K562 (cell line): ENCODE data around the gene IL4R. TPM values are rescaled to one million over a fixed set of nuclear protein-coding genes. Genes with fewer than 3 reads are reported as not detected.

Experiments used
- ATAC-seq: fragments of 200-7000 bp; cut with Tn5 transposase; 3 replicates; pipeline ENCODE4 v1.9.1; 2020; ENCODE audit warnings: moderate library complexity
- BruUV-seq: library from RNA; stranded (reverse); fragments of 400-500 nt; replicated peaks from 2 replicates; lab custom pipeline; 2021; lab: Mats Ljungman, UMichigan
- CTCF ChIA-PET: fragments of 300-600 bp; formaldehyde crosslinking; extraction: SDS; loops from one replicate; lab custom pipeline; 2021; ENCODE audit warnings: low intra/inter-chr PET ratio; lab: Yijun Ruan, JAX
- POLR2A ChIA-PET: fragments of 300-600, 350-650 bp; sonication (Branson Sonifier 250); formaldehyde crosslinking; extraction: SDS; loops from one replicate; lab custom pipeline; 2021; ENCODE audit warnings: antibody characterized with exemption, inconsistent platforms; lab: Yijun Ruan, JAX
- DNase-seq, 4 experiments: peaks; one replicate each; pipeline versions ENCODE4 v3.0.0 to v3.0.0-alpha.2; 2011 to 2018; ENCODE audit warnings: low spot score in 3 of 4, mixed read lengths in 3 of 4; ENCODE audit errors: extremely low read depth in 1 of 4
- FAIRE-seq: peaks from 2 replicates; lab custom pipeline; 2011; peaks lifted over from hg19 to GRCh38; lab: Jason Lieb, UNC
- H2AFZ ChIP-seq: 2 replicates; pipeline ENCODE4 v1.6.0; 2011; ENCODE audit warnings: low read depth, low read length, control low read depth, inconsistent platforms
- H3K27ac ChIP-seq: fragments of 200-600 bp; 3 replicates; pipeline ENCODE4 v1.8.0; 2011; ENCODE audit warnings: low read depth, mild to moderate bottlenecking, control low read depth, inconsistent platforms, low read length, moderate library complexity, mixed read lengths; ENCODE audit errors: extremely low read depth
- H3K27me3 ChIP-seq, 2 experiments: fragments of 300-600 bp in 1 of 2; 2 replicates in 1 of 2; 3 replicates in 1 of 2; pipeline versions ENCODE4 v1.6.0 to v1.8.0; 2011; ENCODE audit warnings: inconsistent platforms in 2 of 2, low read length in 2 of 2, mild to moderate bottlenecking in 1 of 2, mixed read lengths in 1 of 2, moderate library complexity in 1 of 2; ENCODE audit not compliant: control insufficient read depth in 2 of 2, insufficient read depth in 2 of 2
- H3K36me3 ChIP-seq: fragments of 300-600 bp; 3 replicates; pipeline ENCODE4 v1.8.0; 2011; ENCODE audit warnings: mild to moderate bottlenecking, low read length, inconsistent platforms; ENCODE audit not compliant: control insufficient read depth, insufficient read depth
- H3K4me1 ChIP-seq, 2 experiments: fragments of 200-600 bp in 1 of 2; replicated peaks in 1 of 2; 2 replicates in 1 of 2; 3 replicates in 1 of 2; pipeline versions ENCODE4 v1.5.1 to v1.8.0; 2011; ENCODE audit warnings: inconsistent platforms in 2 of 2, low read length in 2 of 2, mild to moderate bottlenecking in 1 of 2, mixed read lengths in 1 of 2, moderate library complexity in 1 of 2; ENCODE audit not compliant: control insufficient read depth in 2 of 2, insufficient read depth in 2 of 2
- H3K4me2 ChIP-seq: 2 replicates; pipeline ENCODE4 v1.6.1; 2011; ENCODE audit warnings: low read length, control low read depth, inconsistent platforms, mixed read lengths; ENCODE audit not compliant: insufficient read depth
- H3K4me3 ChIP-seq: fragments of 200-600 bp; sonication (generic), shearing (Covaris generic); 2 replicates; pipeline ENCODE4 v1.5.1; 2016; ENCODE audit warnings: control low read depth, inconsistent platforms
- H3K79me2 ChIP-seq: fragments of 200-600 bp; 3 replicates; pipeline ENCODE4 v1.8.0; 2011; ENCODE audit warnings: low read length, inconsistent platforms; ENCODE audit not compliant: control insufficient read depth, insufficient read depth
- H3K9ac ChIP-seq, 2 experiments: 2 replicates each; pipeline versions ENCODE4 v1.6.0 to v1.6.1; 2011; ENCODE audit warnings: low read depth in 2 of 2, low read length in 2 of 2, control low read depth in 1 of 2, inconsistent platforms in 1 of 2, mild to moderate bottlenecking in 1 of 2, mixed read lengths in 1 of 2; ENCODE audit not compliant: insufficient read depth in 1 of 2
- H3K9me1 ChIP-seq: one replicate; pipeline ENCODE4 v1.6.0; 2011; ENCODE audit warnings: inconsistent platforms, mild to moderate bottlenecking, low read length, moderate library complexity; ENCODE audit not compliant: control insufficient read depth, insufficient read depth
- H3K9me3 ChIP-seq: replicated peaks from 2 replicates; pipeline ENCODE4 v1.5.1; 2011; ENCODE audit warnings: low read depth, low read length, inconsistent platforms; ENCODE audit not compliant: control insufficient read depth, insufficient read depth
- H4K20me1 ChIP-seq: replicated peaks from 2 replicates; pipeline ENCODE4 v1.6.1; 2011; ENCODE audit warnings: low read length, inconsistent platforms, mixed read lengths; ENCODE audit not compliant: control insufficient read depth, insufficient read depth
- AFF4 ChIP-seq: sonication (generic); formaldehyde crosslinking; IDR thresholded peaks from 2 replicates; pipeline ENCODE4 v1.8.0; 2023; ENCODE audit warnings: mild to moderate bottlenecking, missing genetic modification reagents
- CBFA2T2 ChIP-seq: fragments of 450-650 bp; conservative IDR thresholded peaks from 2 replicates; pipeline ENCODE4 v1.6.1; 2017; ENCODE audit warnings: mild to moderate bottlenecking
- CBX8 ChIP-seq: fragments of 200-600 bp; sonication (generic); IDR thresholded peaks from 2 replicates; pipeline ENCODE4 v1.6.1; 2012; ENCODE audit warnings: borderline replicate concordance, mixed run types, low read depth, mild to moderate bottlenecking, moderate library complexity, mixed read lengths, low read length, control low read depth, inconsistent platforms; ENCODE audit not compliant: poor library complexity, severe bottlenecking; ENCODE audit errors: extremely low read depth
- DNMT1 ChIP-seq: fragments of 450-650 bp; IDR thresholded peaks from 2 replicates; pipeline ENCODE4 v1.6.1; 2016; ENCODE audit warnings: antibody characterized with exemption, mild to moderate bottlenecking
- ETV1 ChIP-seq: fragments of 450-650 bp; conservative IDR thresholded peaks from 2 replicates; pipeline ENCODE4 v1.6.1; 2016; ENCODE audit warnings: missing genetic modification characterization, control low read depth, low read depth, missing compliant biosample characterization
- EZH2 ChIP-seq: IDR thresholded peaks from 2 replicates; pipeline ENCODE4 v1.6.1; 2012; ENCODE audit warnings: low read depth, mild to moderate bottlenecking, inconsistent platforms, low read length, borderline replicate concordance
- HDAC1 ChIP-seq, 2 experiments: fragments of 450-650 bp; IDR thresholded peaks; 2 replicates each; pipeline ENCODE4 v1.6.1; 2016 to 2017; ENCODE audit warnings: inconsistent platforms in 1 of 2, mild to moderate bottlenecking in 1 of 2, moderate library complexity in 1 of 2
- KDM2B ChIP-seq: fragments of 250-450 bp; sonication (Bioruptor Pico); IDR thresholded peaks from 2 replicates; pipeline ENCODE4 v1.8.0; 2021; ENCODE audit warnings: mild to moderate bottlenecking, moderate library complexity
- MAFF ChIP-seq: IDR thresholded peaks from 2 replicates; pipeline ENCODE4 v1.6.1; 2012; ENCODE audit warnings: low read length, improper control_type of control experiment
- NFYB ChIP-seq: IDR thresholded peaks from 2 replicates; pipeline ENCODE4 v1.6.1; 2011; ENCODE audit warnings: mild to moderate bottlenecking, moderate library complexity; ENCODE audit not compliant: insufficient read length; ENCODE audit errors: extremely low read depth
- RBM34 ChIP-seq: fragments of 200-400 bp; formaldehyde crosslinking; IDR thresholded peaks from 2 replicates; pipeline ENCODE4 v1.6.1; 2018; ENCODE audit warnings: low read length, borderline replicate concordance; ENCODE audit not compliant: insufficient read depth
- SIN3A ChIP-seq, 2 experiments: fragments of 150-350 bp in 1 of 2; IDR thresholded peaks; 2 replicates each; pipeline ENCODE4 v1.6.1; 2011 to 2016; ENCODE audit warnings: borderline replicate concordance in 2 of 2, low read depth in 2 of 2, low read length in 2 of 2, mild to moderate bottlenecking in 2 of 2, moderate library complexity in 2 of 2; ENCODE audit not compliant: control insufficient read depth in 1 of 2
- SMAD4 ChIP-seq: fragments of 250-450 bp; sonication (Bioruptor Pico); conservative IDR thresholded peaks from 2 replicates; pipeline ENCODE4 v1.8.0; 2021; ENCODE audit warnings: inconsistent platforms, mild to moderate bottlenecking, moderate library complexity
- ZNF23 ChIP-seq: fragments of 250-450 bp; sonication (Bioruptor Pico); IDR thresholded peaks from 2 replicates; pipeline ENCODE4 v1.4.0; 2020; ENCODE audit warnings: mild to moderate bottlenecking
- WGBS: fragments of 100-300 bp; shearing (Covaris generic); methylation state at CpG from one replicate; pipeline ENCODE4 v1.1.6; 2016; ENCODE audit warnings: low coverage, mixed read lengths; ENCODE audit not compliant: insufficient coverage; ENCODE audit errors: missing lambda C conversion rate; 5-methylcytosine and 5-hydroxymethylcytosine counted together
- in situ Hi-C: fragments of 300-500 bp; cut with MboI; formaldehyde crosslinking; loops from 4 replicates; pipeline ENCODE4 v1.15.0; 2018; ENCODE audit warnings: inconsistent platforms, mixed read lengths
- intact Hi-C: fragments of 100-400 bp; cut with micrococcal nuclease; formaldehyde crosslinking; loops from 2 replicates; pipeline ENCODE4 v1.14.2; 2022
- polyA plus RNA-seq, 8 experiments: library from polyadenylated mRNA; depleted of rRNA in 4 of 8; stranded (reverse) in 5 of 8; unstranded in 3 of 8; fragments of >200 nt; fragmentation: Nextera tagmentation in 2 of 8; fragmentation: Illumina TruSeq in 1 of 8; extraction: Ambion mirVana in 2 of 8; extraction: Trizol in 1 of 8; gene quantifications; 2 replicates each; pipeline versions ENCODE4 v1.2.1 to v1.2.3, GENCODE V29; 2011 to 2014; ENCODE audit warnings: inconsistent platforms in 1 of 8, missing spikeins in 1 of 8
- total RNA-seq, 7 experiments: library from RNA; depleted of rRNA in 6 of 7; stranded (reverse); fragments of >200 nt in 6 of 7; fragmentation: Illumina TruSeq in 2 of 7; extraction: Trizol in 2 of 7; gene quantifications; 2 replicates each; pipeline versions ENCODE4 v1.2.1 to v1.2.3, GENCODE V29; 2011 to 2021; ENCODE audit warnings: low replicate concordance in 1 of 7
- TF ChIP-seq, protein P1 (sequence below): sonication (generic); formaldehyde crosslinking; IDR thresholded peaks from 2 replicates; pipeline ENCODE4 v1.8.1; 2023; ENCODE audit warnings: mild to moderate bottlenecking, missing genetic modification reagents

The IL4R gene
- total and polyA plus RNA-seq, 9 of the 15 experiments (the other 6 are each of a cell fraction or from before 2014, with no cell fraction given) = 0.17 to 5.8 (median 3.3) TPM

GRCh38 chr16:27374804-27375425, 61.1 kb downstream of the IL4R start:
- no peaks in the 10 kb centered on the region for H3K36me3 ChIP-seq
- in situ Hi-C loops (loop anchor here (5.0 kb wide), 1 partner anchor 143 kb away; no protein-coding TSS in a partner anchor), intact Hi-C loops (no loop called here)
- H2AFZ ChIP-seq = peak overlapping the region; percentile 64
- H3K9me1 ChIP-seq = no peaks in the 10 kb centered on the region
- H3K4me1 ChIP-seq = no peaks in the 10 kb centered on the region
- H3K4me2 ChIP-seq = no peak overlapping the region
- DNase-seq (peak; percentile 70 to 89 (median 84)), ATAC-seq (peak; percentile 98), FAIRE-seq (peak; percentile 96)
- no peaks in the 10 kb centered on the region for H4K20me1 ChIP-seq
- no peak overlapping the region for H3K9ac ChIP-seq
- 14% methylated on average over 8 of the region's 9 CpGs for WGBS
- H3K79me2 ChIP-seq = no peaks in the 10 kb centered on the region
- no TSS peak for BruUV-seq
- no peak overlapping the region for H3K27ac ChIP-seq
- peaks cover 4 to 30% of the 10 kb centered on the region in 2 experiments; a peak in 4 of 5 replicates for H3K27me3 ChIP-seq
- no peak overlapping the region for H3K4me3 ChIP-seq
- no peaks in the 10 kb centered on the region for H3K9me3 ChIP-seq
- POLR2A ChIA-PET = interaction anchor here (0.5 to 1.8 kb wide), 3 partner anchors 75 to 482 kb away, joined by 3 read pairs; no protein-coding TSS in a partner anchor
- CTCF ChIA-PET = interaction anchor here (0.6 to 1.0 kb wide), 2 partner anchors 22 to 140 kb away, joined by 3 read pairs; no protein-coding TSS in a partner anchor
- no peak for TF ChIP-seq ZNF23 (CRISPR knock-in tag)
- TF ChIP-seq AFF4 = no peak
- no peak for TF ChIP-seq HDAC1 (IDR thresholded peaks at IDR 0.05)
- TF ChIP-seq, protein P1, sequence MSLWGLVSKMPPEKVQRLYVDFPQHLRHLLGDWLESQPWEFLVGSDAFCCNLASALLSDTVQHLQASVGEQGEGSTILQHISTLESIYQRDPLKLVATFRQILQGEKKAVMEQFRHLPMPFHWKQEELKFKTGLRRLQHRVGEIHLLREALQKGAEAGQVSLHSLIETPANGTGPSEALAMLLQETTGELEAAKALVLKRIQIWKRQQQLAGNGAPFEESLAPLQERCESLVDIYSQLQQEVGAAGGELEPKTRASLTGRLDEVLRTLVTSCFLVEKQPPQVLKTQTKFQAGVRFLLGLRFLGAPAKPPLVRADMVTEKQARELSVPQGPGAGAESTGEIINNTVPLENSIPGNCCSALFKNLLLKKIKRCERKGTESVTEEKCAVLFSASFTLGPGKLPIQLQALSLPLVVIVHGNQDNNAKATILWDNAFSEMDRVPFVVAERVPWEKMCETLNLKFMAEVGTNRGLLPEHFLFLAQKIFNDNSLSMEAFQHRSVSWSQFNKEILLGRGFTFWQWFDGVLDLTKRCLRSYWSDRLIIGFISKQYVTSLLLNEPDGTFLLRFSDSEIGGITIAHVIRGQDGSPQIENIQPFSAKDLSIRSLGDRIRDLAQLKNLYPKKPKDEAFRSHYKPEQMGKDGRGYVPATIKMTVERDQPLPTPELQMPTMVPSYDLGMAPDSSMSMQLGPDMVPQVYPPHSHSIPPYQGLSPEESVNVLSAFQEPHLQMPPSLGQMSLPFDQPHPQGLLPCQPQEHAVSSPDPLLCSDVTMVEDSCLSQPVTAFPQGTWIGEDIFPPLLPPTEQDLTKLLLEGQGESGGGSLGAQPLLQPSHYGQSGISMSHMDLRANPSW (CRISPR knock-in tag) = no peak
- peak; percentile 57 for TF ChIP-seq NFYB
- no peak for TF ChIP-seq SMAD4 (CRISPR knock-in tag)
- no peak for TF ChIP-seq RBM34
- TF ChIP-seq ETV1 (tag) = peak; percentile 63
- TF ChIP-seq CBFA2T2 = peak; percentile 55
- TF ChIP-seq EZH2 = no peak
- TF ChIP-seq SIN3A (IDR thresholded peaks at IDR 0.05; ENCODE audit: borderline replicate concordance in 2 of 2, control insufficient read depth in 1 of 2, low read depth in 2 of 2, low read length in 2 of 2) = no peak
- TF ChIP-seq MAFF = no peak
- TF ChIP-seq KDM2B (CRISPR knock-in tag) = no peak
- no peak for TF ChIP-seq CBX8
- no peak for TF ChIP-seq DNMT1
